ENCODE results near the gene DDX1. TPM values are rescaled to one million over a fixed set of nuclear protein-coding genes. Genes with fewer than 3 reads are reported as not detected.

The DDX1 gene
- total and polyA plus RNA-seq, 2 donors (not counting 3 experiments of a cell fraction or from before 2014, with no cell fraction given): 41.2 to 117 TPM

DNA sequence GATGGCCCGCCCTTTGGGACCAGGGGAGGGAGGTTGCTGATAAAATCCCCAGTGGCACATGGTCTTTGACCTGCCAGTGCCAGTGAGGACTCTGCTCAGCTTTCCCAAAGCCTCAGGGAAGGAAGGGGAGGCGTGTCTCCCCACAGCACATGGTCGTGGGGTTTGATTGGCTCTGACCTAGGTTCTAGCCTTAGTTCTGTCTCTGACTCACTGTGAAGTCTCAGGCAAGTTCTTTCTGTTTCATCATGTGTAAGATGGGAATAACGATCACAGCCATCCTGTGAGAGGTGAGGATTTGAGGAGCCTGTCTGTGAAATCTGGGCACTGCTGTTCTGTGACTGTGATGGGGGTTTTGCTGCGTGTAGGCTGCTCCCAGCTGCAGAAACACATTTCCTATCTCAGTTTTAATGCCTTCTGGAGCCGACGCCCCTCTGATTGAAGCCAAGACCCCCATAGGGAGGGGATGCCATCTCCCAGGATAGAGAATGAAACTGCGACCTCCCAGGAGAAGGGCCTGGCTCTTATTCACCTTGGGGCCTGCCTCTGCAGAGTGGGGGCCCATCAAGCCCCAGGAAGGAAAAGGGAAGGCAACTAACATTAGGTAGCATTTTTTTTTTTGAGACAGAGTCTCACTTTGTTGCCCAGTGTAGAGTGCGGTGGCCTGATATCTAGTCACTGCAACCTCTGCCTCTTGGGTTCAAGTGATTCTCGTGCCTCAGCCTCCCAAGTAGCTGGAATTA lies 84.0 kb downstream of the DDX1 start:
- H3K9me1 ChIP-seq (replicated peaks; ENCODE audit: control insufficient read depth, extremely low read depth, insufficient read depth, low read length): no peaks in the 10 kb centered on the region
- intact Hi-C loops (cut with micrococcal nuclease): no loop called here
- no peak overlapping the region for H2AFZ ChIP-seq (ENCODE audit: low read depth, low read length)
- FAIRE-seq: no peak
- ChIA-PET CTCF (interaction anchor here (0.8 kb wide), 1 partner anchor 39 kb away, joined by 3 read pairs; no protein-coding TSS in a partner anchor), POLR2A (no interaction called here)
- no peaks in the 10 kb centered on the region for H3K79me2 ChIP-seq (ENCODE audit: control insufficient read depth, insufficient read depth, low read length)
- dilution Hi-C loops (cut with MboI; ENCODE audit: extremely low pct_ligation_motif_present, low sequenced_read_pairs): no loop called here
- no peak overlapping the region for H3K27ac ChIP-seq (ENCODE audit: insufficient read depth, low read depth, low read length)
- H3K27me3 ChIP-seq (ENCODE audit: control insufficient read depth in 2 of 2, insufficient read depth in 2 of 2, low read length in 2 of 2): no peaks in the 10 kb centered on the region
- no TSS peak for BruUV-seq (replicated peaks)
- no peak overlapping the region for H3K4me2 ChIP-seq (ENCODE audit: insufficient read depth, low read length)
- TF ChIP-seq POLR2A (IDR thresholded peaks at IDR 0.05; ENCODE audit: low read depth, low read length) (no peak), JUN (IDR thresholded peaks at IDR 0.05; ENCODE audit: borderline replicate concordance, insufficient read depth, insufficient read length, low read depth) (no peak), CTCF (IDR thresholded peaks at IDR 0.05; ENCODE audit: extremely low read depth in 1 of 2, insufficient read depth in 1 of 2, low read depth in 1 of 2, low read length in 2 of 2) (no peak), FOS (IDR thresholded peaks at IDR 0.05; ENCODE audit: borderline replicate concordance, insufficient read depth, low read length) (no peak), EZH2 (IDR thresholded peaks at IDR 0.05; ENCODE audit: borderline replicate concordance, low read depth, low read length, severe bottlenecking) (no peak), GATA2 (IDR thresholded peaks at IDR 0.05; ENCODE audit: insufficient read depth, insufficient read length, low read depth, low read length) (no peak), MYC (IDR thresholded peaks at IDR 0.05; ENCODE audit: low read depth, low read length) (no peak), POLR2AphosphoS5 (IDR thresholded peaks at IDR 0.05; ENCODE audit: insufficient read depth, low read depth, low read length) (no peak), MAX (IDR thresholded peaks at IDR 0.05; ENCODE audit: insufficient read depth, insufficient read length) (no peak)
- H3K9ac ChIP-seq (replicated peaks; ENCODE audit: extremely low read depth, insufficient read depth, low read length): no peak overlapping the region
- H3K4me1 ChIP-seq (ENCODE audit: control insufficient read depth, extremely low read depth, insufficient read depth, low read length): no peaks in the 10 kb centered on the region
- no peak overlapping the region for H3K4me3 ChIP-seq (replicated peaks in 1 of 3; ENCODE audit: insufficient read depth in 1 of 3, low read depth in 1 of 3, low read length in 3 of 3)
- no peaks in the 10 kb centered on the region for H3K36me3 ChIP-seq (ENCODE audit: control insufficient read depth in 2 of 2, extremely low read depth in 1 of 2, insufficient read depth in 2 of 2, low read length in 2 of 2)
- H3K9me3 ChIP-seq (replicated peaks; ENCODE audit: control insufficient read depth, insufficient read depth, low read length): no peaks in the 10 kb centered on the region
- DNase-seq (ENCODE audit: low read depth, low spot score): no peak
- no peaks in the 10 kb centered on the region for H4K20me1 ChIP-seq (replicated peaks; ENCODE audit: control insufficient read depth, extremely low read depth, insufficient read depth, low read length)

All from endothelial cell of umbilical vein (primary cell).